ENCODE data around the gene MRPS22.

MRPS22 gene

GRCh38 chr3:139319428-139320402 is 24.1 kb upstream of the MRPS22 start:
- H3K4me3 ChIP-seq (ENCODE audit: low read depth, low read length): no peak overlapping the region
- TF ChIP-seq CTCF (IDR thresholded peaks at IDR 0.05; ENCODE audit: low read depth, low read length): peak; percentile 55

GRCh38 chr3:139320551-139321309 is 23.1 kb upstream of the MRPS22 start:
- H3K4me3 ChIP-seq (ENCODE audit: low read depth, low read length): no peak overlapping the region
- TF ChIP-seq CTCF (IDR thresholded peaks at IDR 0.05; ENCODE audit: low read depth, low read length): no peak

DNA sequence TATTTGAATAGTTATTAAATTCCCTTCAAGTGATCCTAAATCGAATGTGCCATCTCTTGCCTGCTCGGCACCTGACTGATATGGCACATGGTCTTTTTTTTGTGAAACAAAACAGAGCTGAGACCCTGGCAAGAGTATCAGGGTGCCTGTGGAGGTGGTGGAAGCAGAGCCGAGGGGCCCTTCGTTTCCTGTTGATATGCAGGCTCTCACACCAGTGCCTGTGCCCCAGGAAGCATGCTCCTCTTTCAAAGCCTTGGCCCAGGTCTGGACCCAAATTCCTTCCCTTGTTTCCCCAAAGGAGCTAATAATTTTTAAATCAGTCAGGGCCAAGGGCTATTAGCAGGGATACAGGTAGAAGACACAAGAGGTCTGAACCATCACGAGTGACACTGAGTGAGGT is 21.5 kb upstream of the MRPS22 start:
- no peak overlapping the region for H3K4me3 ChIP-seq (ENCODE audit: low read depth, low read length)
- no peak for TF ChIP-seq CTCF (IDR thresholded peaks at IDR 0.05; ENCODE audit: low read depth, low read length)

GRCh38 chr3:139323146-139323545 is 20.7 kb upstream of the MRPS22 start:
- no peak overlapping the region for H3K4me3 ChIP-seq (ENCODE audit: low read depth, low read length)
- TF ChIP-seq CTCF (IDR thresholded peaks at IDR 0.05; ENCODE audit: low read depth, low read length): no peak

GRCh38 chr3:139324456-139324855 is 19.4 kb upstream of the MRPS22 start:
- no peak overlapping the region for H3K4me3 ChIP-seq (ENCODE audit: low read depth, low read length)
- TF ChIP-seq CTCF (IDR thresholded peaks at IDR 0.05; ENCODE audit: low read depth, low read length): no peak

- no peak for TF ChIP-seq CTCF (IDR thresholded peaks at IDR 0.05; ENCODE audit: low read depth, low read length)
- H3K4me3 ChIP-seq (ENCODE audit: low read depth, low read length): no peak overlapping the region
Observed at GRCh38 chr3:139325551-139325950, 18.3 kb upstream of the MRPS22 start.

GRCh38 chr3:139326131-139326530 is 17.7 kb upstream of the MRPS22 start:
- no peak overlapping the region for H3K4me3 ChIP-seq (ENCODE audit: low read depth, low read length)
- TF ChIP-seq CTCF (IDR thresholded peaks at IDR 0.05; ENCODE audit: low read depth, low read length): no peak
